Non-pigmented ciliary epithelial cell (primary cell): ENCODE data around the gene SSBP3.

ENCODE experiments used
- DNase-seq: peaks from one replicate; pipeline ENCODE4 v3.0.0-alpha.2; 2010; ENCODE audit warnings: low read depth

Gene SSBP3

GRCh38 chr1:54265659-54266058, 140.5 kb downstream of the SSBP3 start:
- DNase-seq = no peak

- DNase-seq = no peak
Measured at GRCh38 chr1:54265126-54265525, 141.1 kb downstream of the SSBP3 start.

- no peak for DNase-seq
Measured at GRCh38 chr1:54263601-54264226, 142.5 kb downstream of the SSBP3 start.

DNA sequence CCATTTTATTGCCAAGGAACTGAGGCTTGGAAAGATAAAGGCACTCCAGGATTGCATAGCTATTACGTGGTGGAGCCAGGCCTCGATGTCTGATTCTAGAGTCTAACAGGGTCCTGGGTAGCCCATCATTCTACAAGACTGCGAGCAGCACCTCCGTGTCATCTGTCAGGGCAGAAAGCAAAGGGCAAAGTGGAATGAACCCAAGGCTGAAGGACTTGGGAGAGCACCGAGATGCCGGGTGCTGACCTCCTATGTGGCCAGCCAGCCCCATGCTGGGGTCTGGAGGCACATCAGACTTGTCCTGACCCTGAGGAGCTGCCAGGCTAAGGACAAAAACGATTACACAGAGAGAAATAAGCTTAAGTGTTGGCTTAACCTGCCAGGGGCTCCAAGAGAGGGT, 143.9 kb downstream of the SSBP3 start:
- DNase-seq = no peak

GRCh38 chr1:54260810-54261209, 145.4 kb downstream of the SSBP3 start:
- no peak for DNase-seq

DNA sequence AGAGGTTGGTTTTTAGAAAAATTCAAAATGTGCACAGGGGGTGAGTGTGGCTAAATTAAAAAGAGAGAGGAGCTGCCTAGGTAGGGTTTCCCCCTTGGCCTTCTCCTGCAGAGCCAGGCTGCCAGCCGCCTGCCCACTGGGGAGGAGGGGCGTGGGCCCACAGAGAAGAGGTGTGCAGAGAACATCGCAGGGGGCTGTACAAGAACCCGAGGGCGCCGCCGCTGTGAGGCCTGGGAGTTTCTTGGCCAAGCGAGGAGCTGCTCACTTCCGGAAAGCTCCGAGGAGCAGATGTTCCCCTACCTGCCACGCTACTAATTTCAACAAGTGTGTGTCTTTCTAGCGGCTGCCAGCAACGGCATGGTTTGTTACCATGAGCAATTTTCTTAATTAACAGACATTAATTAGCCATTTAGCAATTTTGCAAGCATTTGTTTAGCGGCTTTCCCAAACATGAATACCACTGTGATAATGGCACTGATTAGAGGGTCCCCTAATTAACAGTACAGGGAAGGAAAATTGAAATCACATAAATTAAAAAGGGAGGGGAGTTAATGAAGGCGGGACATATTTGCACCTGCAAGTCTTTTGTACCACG, 146.6 kb downstream of the SSBP3 start:
- DNase-seq = no peak

DNA sequence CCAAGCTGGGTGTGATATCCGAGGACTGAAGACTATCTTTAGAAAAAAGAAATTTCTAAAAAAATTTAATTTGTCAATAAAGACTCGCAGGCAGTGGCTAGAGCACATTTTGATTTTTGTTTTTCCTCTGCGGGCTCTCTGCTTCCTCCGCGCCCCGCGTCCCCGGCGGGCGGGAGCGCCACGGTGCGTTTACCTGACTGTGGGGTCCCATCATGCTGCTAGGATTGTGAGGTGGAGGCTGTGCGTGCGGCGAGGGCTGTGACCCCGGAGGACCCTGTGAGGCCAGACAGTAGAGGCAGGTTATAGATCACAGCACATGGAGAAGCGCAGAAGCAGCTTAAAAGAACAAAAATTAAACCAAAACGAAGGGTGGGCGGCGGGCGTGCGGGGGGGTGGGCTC, 148.3 kb downstream of the SSBP3 start:
- no peak for DNase-seq

DNA sequence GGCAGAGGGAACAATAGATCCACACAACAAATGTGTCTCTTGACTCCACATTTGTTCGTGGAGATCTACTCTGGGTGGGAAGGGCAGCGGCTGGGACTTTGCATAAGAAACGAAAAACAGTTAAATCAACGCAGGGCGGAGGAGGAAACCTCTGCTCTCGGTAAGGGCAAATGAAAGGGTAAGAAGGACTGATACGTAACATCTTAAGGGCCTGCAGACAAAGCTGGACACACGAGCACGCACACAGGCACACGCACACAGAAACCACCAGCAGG, 148.9 kb downstream of the SSBP3 start:
- DNase-seq = no peak

DNA sequence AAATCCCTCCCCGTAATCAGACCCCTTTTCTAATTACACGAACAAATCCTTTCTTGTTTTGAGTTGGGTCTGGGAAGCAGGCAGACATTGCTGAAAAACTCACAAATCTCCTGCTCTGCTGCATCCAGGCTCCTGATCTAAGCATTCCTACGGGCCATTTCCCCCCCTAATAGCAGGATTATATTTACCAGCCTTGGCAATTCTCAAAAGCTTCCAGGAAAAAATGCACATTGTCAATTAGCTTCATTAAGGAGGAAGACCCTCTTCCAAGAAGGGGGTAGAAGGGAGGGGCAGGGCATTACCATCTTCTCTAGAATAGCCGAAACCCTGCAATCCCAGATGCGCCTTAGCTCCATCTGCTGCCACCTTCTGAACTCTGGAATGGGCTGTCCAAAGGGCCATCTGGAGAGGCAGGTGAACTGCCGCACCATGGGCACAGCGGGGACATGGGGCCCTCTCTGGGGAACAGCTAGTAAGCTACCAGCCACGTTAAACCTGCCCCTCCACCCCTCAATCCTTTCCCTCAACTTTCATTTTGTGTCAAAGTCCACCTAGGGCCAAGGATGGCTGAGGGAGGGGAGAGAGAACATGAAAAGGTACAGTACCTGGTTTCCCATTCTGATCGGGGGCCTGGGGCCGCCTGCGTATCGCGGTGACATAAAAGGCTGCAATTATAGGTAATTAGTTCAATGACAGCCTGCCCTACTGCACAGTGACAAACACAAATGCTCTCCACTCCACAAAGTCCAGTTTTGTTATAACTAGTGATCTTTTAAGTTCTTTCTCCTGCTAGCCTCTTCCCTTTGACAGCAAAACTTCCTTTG, 149.5 kb downstream of the SSBP3 start:
- DNase-seq = no peak

- no peak for DNase-seq
Measured at GRCh38 chr1:54255026-54255702, 151.0 kb downstream of the SSBP3 start.

- DNase-seq = no peak
Measured at GRCh38 chr1:54254055-54254454, 152.1 kb downstream of the SSBP3 start.

DNA sequence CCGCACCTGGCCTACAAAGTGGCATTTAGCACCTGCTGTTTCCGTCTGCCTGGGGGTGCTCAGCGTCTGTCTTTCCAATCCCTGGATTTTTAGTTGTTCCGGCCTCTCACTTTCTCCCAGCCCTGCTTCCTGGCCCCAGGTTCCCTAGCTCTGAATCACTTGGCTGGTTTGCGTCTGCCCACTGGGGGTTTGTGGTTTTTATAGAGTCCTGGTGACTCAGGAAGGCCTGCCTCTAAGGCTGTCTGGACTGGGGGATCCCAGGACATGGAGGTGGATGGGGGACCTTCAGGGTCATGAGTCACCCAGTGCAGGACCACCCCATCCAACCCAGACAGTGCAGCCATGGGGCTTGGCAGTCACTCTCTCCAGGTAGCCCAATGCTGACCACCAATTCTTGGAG, 152.7 kb downstream of the SSBP3 start:
- DNase-seq = peak; percentile 87

GRCh38 chr1:54252371-54252936, 153.7 kb downstream of the SSBP3 start:
- no peak for DNase-seq

GRCh38 chr1:54250670-54251069, 155.5 kb downstream of the SSBP3 start:
- no peak for DNase-seq

DNA sequence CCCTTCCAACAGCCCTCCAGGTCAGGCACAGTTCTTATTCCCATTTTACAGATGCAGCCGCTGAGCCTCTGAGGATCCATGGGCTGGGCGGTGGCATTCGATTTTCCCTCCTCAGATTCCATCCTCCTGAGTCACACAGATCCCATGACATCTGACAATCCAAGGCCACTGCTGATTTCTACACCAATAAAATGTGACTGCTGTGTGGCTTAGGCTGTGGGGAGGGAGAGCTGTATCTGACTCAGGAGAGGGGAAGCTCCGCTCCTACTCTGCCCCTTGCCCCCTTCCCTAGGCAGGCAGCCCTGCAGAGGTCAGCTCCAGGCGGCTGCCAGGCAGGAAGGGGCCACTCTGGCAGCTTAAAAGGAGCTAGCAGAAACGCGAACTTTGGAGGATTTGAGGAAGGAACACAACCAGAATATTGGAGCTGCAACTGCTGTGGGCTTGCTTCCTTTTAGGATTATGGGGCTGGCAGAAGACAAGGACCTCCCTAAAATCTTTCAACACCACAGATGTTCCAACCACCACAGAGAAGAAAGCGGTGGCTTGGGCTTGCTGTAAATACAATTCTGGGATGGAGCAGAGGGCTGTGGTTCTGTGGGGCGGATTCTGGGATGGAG, 156.3 kb downstream of the SSBP3 start:
- DNase-seq = no peak

DNA sequence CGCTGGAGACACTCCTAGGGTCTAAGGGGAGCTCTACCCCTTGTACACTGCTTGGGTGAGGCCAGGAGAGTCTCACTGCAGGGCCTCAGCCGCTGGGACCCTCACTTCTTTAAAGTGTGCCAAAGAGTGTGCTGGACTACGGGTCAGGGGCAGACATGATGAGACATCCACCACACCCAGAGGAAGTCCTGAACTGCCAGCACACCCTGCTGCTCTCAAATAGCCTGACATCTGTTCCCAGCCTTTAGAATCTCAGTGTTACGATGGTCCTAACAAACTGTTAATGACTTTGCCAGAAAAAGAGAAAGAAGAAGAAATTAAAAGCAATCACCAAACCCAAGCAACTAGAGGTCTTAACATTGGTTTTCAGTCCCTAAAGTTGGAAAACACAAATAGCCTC, 157.2 kb downstream of the SSBP3 start:
- no peak for DNase-seq

DNA sequence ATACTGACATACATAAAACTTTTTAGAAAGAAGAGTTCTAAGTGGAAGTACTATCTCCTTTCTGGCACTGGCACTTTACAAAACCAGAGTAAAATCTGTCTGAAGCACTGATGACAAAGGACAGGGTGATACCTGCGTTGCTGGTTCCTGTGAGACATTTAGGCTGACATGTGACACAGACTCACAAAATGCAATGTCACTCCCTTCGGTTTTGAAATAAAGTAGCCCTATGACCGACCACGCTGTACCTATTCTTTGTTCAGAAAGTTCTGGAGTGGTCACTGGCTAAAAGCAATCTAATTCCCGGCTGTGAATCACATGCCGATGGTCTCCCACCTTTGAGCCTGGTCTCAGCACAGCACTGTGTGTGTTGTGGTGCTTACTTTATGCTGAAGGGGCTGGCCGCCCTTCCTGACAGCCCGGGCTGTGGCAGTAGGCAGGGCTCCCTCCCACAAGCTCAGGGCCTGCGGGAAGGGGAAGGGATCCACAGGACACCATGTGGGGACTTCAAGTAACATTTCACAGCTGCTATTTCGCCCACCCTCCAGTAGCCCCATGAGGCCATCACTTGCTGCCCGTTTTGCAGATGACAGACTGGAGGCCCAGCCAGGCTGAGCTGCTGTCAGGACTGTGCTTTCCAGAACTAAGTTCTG, 158.2 kb downstream of the SSBP3 start:
- DNase-seq = no peak

GRCh38 chr1:54246116-54246721, 160.0 kb downstream of the SSBP3 start:
- no peak for DNase-seq

DNA sequence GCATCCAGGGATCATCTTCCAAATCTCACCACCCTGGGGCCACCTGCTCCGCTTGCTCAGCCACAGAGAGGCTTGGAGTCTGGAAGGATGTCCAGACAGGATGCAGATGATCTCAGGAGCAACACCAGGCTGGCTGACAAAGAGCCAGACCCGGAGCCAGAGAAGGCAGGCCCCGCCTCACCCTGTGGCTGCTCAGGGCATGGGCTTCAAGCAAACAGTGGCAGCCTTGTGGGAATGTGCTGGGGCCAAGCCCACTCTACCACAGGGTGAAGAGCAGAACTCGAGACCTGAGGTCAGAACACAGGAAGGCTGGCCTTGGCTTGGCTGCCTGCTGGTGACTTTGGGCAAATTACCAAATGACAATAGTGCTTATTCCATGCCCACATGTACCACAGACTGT, 160.7 kb downstream of the SSBP3 start:
- no peak for DNase-seq

DNA sequence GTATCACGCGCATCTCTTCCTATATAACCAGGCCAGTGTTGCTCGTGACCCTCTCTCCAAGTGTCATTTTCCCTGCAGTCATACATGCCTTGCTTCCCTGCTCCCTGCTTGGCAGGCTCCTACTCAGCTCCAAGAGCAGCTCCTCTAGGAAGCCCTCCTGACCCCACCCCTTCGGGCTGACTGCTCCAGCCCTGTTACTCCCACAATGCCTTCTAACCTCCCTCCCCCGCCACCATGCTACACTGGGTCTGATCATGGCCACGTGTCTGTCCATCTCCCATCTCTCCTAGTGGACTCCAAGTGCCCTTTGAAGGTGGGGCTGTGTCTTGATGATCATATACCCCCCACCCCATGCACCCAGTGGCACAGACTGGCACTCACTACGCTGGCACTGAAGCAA, 161.5 kb downstream of the SSBP3 start:
- DNase-seq = no peak

DNA sequence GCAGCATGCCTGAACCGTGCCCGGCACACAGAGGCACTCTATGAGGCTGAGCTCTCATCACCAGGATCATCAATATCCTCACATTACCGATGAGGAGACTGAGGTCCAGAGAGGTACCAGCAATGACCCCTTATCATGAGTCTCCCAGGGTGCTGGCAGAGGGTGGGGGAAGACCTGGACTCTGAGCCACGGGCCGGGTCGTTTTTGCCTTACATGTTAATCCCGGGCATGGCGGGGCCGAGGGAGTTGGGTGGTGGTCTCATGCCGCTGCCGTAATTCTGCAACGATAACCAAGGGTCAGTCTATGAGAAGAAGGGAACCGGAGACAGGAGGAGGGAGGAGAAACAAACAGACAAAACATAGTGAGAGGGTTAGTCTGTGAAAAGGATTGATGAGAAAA, 163.2 kb downstream of the SSBP3 start:
- DNase-seq = no peak
